ENCODE results near the gene STK32B.

The STK32B gene

DNA sequence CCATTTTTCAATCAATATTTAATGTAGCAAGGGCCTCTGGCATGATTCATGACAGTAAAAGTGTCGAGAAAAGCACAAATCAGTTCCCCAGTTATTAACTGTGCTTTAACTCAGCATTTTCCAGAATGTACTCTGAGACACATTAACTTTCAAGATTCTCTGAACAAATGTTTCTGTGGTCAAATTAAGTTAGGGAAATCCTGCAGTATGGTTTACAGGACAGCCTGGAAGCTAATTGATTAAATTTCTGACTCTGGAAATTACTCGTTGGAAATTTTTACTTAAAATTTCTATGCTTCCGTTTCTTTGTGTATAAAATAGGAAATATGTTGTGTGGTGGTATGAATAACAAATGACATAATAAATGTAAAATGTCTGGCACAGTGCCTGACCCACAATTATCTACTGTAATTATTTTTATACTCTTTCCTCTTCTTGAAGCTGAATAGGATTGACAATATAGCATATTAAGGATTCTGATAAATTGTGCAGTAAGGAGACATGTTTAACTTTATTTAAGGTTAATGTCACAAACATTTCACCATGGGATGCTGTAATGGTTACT is 33.7 kb downstream of the STK32B start:
- no peak overlapping the region for H3K4me3 ChIP-seq (ENCODE audit: low read depth, low read length)
- TF ChIP-seq CTCF (IDR thresholded peaks at IDR 0.05; ENCODE audit: low read depth, low read length), result no peak

- no peak for TF ChIP-seq CTCF (IDR thresholded peaks at IDR 0.05; ENCODE audit: low read depth, low read length)
- H3K4me3 ChIP-seq (ENCODE audit: low read depth, low read length), result no peak overlapping the region
Measured at GRCh38 chr4:5086535-5086934, 35.3 kb downstream of the STK32B start.

DNA sequence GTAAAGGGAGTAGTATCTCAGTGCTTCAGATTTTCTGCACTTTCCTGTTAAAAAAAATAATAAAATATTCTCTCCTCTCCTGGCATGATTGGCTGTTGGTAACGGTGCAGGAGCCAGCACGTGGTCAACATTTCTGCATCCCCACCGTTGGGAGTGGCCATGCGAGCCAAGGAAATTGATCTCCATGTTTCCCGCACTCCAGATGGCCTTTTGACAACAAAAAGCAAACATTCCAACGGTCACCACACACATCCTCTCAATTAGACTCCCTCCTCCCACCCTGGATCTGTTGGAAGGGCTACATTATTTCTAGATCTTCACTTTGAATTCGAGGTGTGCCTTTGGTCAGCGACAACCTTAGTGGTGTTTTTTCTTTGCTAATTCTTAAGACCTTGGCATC is 45.0 kb downstream of the STK32B start:
- no peak for TF ChIP-seq CTCF (IDR thresholded peaks at IDR 0.05; ENCODE audit: low read depth, low read length)
- no peak overlapping the region for H3K4me3 ChIP-seq (ENCODE audit: low read depth, low read length)

GRCh38 chr4:5098176-5098575 is 46.9 kb downstream of the STK32B start:
- no peak for TF ChIP-seq CTCF (IDR thresholded peaks at IDR 0.05; ENCODE audit: low read depth, low read length)
- no peak overlapping the region for H3K4me3 ChIP-seq (ENCODE audit: low read depth, low read length)

DNA sequence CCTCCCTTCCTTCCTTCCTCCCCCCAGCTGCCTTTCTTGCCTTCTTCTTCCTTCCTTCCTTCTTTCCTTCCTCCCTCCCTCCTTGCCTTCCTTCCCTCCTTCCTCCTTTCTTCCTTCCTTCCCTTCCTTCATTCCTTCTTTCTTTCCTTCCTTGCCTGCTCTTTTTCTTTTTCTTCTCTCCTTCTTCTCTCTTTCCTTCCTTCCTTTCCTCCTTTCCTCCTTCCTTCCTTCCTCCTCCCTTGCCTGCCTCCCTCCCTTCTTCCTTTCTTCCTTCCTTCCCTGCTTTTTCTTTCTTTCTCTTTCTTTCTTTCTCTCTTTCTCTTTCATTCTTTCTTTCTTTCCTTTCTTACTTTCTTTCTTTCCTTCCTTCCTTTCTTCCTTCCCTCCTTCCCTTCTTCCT is 49.1 kb downstream of the STK32B start:
- no peak for TF ChIP-seq CTCF (IDR thresholded peaks at IDR 0.05; ENCODE audit: low read depth, low read length)
- no peak overlapping the region for H3K4me3 ChIP-seq (ENCODE audit: low read depth, low read length)

- no peak for TF ChIP-seq CTCF (IDR thresholded peaks at IDR 0.05; ENCODE audit: low read depth, low read length)
Measured at GRCh38 chr4:5100986-5101385, 49.7 kb downstream of the STK32B start.

DNA sequence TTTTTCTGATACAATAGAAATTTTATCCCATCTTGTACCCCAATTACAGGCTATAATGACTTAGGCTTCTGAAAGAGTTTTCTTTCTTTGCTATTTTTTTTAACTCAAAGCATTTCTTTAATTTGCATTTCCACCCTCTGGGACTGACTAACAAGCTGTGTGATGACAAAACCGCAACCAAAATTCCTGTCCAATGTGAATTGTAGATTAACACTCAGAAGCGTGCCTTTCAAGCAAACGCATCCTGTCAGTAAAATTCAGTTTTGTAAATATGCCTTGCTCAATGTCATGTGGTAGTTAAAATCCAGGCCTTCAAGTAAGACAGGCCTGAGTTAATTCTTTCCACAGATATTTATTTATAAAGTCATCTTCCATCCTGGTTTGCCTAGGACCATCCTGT is 50.3 kb downstream of the STK32B start:
- H3K4me3 ChIP-seq (ENCODE audit: low read depth, low read length), result no peak overlapping the region

More at GRCh38 chr4:5100986-5101385, 49.7 kb downstream of the STK32B start:
- H3K4me3 ChIP-seq (ENCODE audit: low read depth, low read length), result no peak overlapping the region

More for the DNA sequence above, 50.3 kb downstream of the STK32B start:
- TF ChIP-seq CTCF (IDR thresholded peaks at IDR 0.05; ENCODE audit: low read depth, low read length), result no peak
